AG09309 (cell line): ENCODE results near the gene AGA.

ENCODE experiments used
- DNase-seq: peaks from one replicate; pipeline ENCODE4 v3.0.0-alpha.2; 2010; ENCODE audit warnings: low read depth
- H3K4me3 ChIP-seq: 2 replicates; pipeline ENCODE4 v1.5.1; 2011; ENCODE audit warnings: mild to moderate bottlenecking, low read depth, low read length, moderate library complexity; ENCODE audit not compliant: control insufficient read depth
- CTCF ChIP-seq: IDR thresholded peaks from 2 replicates; pipeline ENCODE4 v1.5.1; 2011; ENCODE audit warnings: mild to moderate bottlenecking, low read depth, low read length, inconsistent platforms; ENCODE audit not compliant: insufficient read depth, control insufficient read depth; ENCODE audit errors: missing control alignments

The AGA gene

DNA sequence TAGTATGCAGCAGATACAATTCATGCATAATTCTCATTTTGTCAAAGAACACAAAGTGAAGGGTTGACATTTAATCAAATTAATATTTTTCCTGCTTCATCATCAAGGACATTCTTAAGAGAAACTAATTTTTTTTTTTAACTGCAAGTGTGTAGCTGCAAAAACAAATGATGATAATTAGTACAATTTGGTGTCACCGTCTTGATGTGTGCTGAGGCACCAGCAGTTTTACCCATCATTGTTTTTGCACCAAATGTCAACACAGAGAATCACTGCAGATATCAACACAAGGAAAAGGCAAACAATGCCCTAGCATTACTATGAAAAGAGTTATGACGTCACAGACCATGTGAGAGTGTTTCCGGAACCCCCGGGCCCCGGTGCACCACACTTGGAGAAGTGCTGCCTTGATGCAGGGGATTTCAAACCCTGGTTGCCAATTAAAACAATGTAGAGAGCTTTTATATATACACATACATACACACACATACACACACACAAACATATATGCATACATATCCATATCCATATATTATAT is 55.9 kb downstream of the AGA start:
- H3K4me3 ChIP-seq, result no peak overlapping the region
- no peak for TF ChIP-seq CTCF
- DNase-seq, result no peak

GRCh38 chr4:177385576-177386277 is 56.5 kb downstream of the AGA start:
- TF ChIP-seq CTCF, result no peak
- DNase-seq, result no peak

GRCh38 chr4:177384856-177385397 is 57.3 kb downstream of the AGA start:
- TF ChIP-seq CTCF, result no peak
- no peak for DNase-seq

More at GRCh38 chr4:177385576-177386277, 56.5 kb downstream of the AGA start:
- no peak overlapping the region for H3K4me3 ChIP-seq

DNA sequence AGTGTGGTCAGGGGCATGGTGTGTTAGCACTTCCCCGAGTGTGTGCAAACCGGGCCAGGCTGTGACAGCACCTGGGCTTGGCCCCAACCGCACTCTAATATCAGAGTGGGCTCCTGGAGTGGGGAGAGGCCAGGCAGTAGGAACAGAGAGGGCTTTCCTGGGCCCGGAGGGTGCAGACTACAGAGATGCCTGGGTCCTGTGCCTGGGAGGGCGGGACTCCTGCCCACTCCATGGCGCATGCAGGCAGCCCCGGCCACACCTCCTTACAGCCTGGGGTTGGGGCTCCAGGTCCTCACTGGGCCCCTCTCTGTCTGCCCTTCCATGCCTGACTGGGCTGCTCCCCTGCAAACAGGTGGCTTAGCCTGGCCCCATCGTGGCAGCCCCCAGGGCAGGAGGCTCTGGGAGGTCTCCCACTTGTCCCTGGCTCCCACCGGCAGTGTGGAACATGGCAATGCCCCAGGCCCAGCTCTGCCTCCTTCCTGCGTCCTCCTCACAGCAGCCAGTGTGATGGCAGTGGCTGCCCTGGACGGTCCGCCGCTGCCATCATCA is 60.4 kb downstream of the AGA start:
- no peak for DNase-seq
- no peak for TF ChIP-seq CTCF
- no peak overlapping the region for H3K4me3 ChIP-seq

More at GRCh38 chr4:177384856-177385397, 57.3 kb downstream of the AGA start:
- H3K4me3 ChIP-seq, result no peak overlapping the region
